ENCODE measurements around the gene FLNA.

Gene FLNA

DNA sequence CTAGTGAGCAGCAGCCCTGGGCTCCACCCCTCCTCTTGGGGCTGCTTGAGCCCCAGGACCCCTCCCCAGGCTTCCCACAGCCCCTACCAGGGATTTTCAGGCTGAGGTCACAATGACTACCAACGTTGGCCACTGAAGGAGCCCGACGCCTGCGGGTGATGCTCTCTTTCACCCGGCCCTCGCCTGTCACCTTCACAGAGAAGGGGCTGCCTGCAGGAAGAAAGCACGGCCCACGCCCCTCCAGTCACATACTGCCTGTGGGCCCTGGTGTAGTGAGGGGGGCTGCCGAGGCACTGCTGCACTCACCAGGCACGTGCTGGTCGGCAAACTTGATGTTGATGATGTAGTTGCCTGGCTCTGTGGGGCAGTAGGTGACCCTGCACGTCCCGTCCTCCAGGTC is 22.0 kb downstream of the FLNA start:
- TF ChIP-seq, protein P1, sequence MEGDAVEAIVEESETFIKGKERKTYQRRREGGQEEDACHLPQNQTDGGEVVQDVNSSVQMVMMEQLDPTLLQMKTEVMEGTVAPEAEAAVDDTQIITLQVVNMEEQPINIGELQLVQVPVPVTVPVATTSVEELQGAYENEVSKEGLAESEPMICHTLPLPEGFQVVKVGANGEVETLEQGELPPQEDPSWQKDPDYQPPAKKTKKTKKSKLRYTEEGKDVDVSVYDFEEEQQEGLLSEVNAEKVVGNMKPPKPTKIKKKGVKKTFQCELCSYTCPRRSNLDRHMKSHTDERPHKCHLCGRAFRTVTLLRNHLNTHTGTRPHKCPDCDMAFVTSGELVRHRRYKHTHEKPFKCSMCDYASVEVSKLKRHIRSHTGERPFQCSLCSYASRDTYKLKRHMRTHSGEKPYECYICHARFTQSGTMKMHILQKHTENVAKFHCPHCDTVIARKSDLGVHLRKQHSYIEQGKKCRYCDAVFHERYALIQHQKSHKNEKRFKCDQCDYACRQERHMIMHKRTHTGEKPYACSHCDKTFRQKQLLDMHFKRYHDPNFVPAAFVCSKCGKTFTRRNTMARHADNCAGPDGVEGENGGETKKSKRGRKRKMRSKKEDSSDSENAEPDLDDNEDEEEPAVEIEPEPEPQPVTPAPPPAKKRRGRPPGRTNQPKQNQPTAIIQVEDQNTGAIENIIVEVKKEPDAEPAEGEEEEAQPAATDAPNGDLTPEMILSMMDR (conservative IDR thresholded peaks at IDR 0.05; ENCODE audit: control insufficient read depth, insufficient read depth, low read depth, low read length), result no peak
- H3K4me3 ChIP-seq (ENCODE audit: control insufficient read depth, low read depth, low read length), result no peak overlapping the region
- no peak for DNase-seq (ENCODE audit: low read depth)

DNA sequence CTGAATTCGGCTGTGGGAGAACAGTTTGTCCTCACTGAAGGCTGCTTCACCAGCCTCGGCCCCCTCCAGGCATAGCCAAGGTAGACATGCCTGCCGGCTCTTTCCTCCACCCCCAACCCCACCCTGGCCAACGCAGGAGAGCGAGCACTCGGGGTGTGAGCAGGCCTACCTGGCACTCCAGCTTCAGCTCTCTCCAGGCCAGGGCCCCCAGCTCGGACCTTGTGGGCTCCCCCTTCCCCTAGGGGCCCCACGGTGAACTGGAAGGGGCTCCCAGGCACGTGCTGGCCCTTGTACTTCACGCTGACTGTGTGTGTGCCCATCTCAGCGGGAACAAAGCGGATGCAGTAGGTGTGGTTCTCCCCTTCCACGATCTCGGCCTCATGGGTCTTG is 22.4 kb downstream of the FLNA start:
- TF ChIP-seq, protein P1 (conservative IDR thresholded peaks at IDR 0.05; ENCODE audit: control insufficient read depth, insufficient read depth, low read depth, low read length), result no peak
- no peak overlapping the region for H3K4me3 ChIP-seq (ENCODE audit: control insufficient read depth, low read depth, low read length)
- DNase-seq (ENCODE audit: low read depth), result no peak

DNA sequence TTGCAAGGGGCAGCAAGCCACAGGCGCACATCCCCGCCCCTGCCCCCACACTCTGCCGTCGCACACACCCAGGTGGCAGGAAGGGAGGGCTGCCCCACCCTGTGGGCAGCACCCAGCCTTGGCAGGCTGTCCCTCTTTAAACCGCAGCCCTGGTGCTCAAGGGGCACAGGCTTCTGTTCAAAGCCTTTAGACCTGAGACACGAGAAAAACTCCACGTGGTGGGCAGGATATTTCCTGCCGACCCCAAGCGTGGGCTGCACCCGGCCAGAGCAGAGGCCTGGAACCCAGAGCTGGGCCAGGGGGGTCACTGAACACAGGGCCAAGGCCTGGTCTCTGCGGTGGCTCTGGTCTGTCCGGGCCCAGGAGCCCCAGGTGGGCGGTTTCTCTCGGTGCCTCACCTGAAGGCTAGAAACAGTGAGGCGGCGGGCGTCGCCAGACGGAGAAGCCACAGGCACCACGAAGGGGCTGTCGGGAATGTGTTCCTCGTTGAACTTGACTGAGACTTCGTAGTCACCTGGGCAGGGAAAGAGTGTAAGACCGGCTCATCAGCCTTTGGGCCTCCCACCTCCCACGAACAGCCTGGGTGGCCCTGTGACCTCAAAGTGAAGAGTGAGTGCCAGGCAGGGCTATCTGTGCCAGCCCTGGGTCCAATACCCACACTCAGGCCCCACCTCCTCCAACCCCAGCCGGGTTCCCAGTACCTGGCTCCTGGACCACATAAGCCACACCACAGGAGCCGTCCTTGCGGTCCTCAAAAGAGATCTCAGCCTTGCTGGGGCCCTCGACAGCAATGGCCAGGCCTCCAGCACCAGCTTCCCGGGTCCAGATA is 23.0 kb downstream of the FLNA start:
- DNase-seq (ENCODE audit: low read depth), result no peak
- TF ChIP-seq, protein P1 (conservative IDR thresholded peaks at IDR 0.05; ENCODE audit: control insufficient read depth, insufficient read depth, low read depth, low read length), result no peak
- H3K4me3 ChIP-seq (ENCODE audit: control insufficient read depth, low read depth, low read length), result no peak overlapping the region

DNA sequence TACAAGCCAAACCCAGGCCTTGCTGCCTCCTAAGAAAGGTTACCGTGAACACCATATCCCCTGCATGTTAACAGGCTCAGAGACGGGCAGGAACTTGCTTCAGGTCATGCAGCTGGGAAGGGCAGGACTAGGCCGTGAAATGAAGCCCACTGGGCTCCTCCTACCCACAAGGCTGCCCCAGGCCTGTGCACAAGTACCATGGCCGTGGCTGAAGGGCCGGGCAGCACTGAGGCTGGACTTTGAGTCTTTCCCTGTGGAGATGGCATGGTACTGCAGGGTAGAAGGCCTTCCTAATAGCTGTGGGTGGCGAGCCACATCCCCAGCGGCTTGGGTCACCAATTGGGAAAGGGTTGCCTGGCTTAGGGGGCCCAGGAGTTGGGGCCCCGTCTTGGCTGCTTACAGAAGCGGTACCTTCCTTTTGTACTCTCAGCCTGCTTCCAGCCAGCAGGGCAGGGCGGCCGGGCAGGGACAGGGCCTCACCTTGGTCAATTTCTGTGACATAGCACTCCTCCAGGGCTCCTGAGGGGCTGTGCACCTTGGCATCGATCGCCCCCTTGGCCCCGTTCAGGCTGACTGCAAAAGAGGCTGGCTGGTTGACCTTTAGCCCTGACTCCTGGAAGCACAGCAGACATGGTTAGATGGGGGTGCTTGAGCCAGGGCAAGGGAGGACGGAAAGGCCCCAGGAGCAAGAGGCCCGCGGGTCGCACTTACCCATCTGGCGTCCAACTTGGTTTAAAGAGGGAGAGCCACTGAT is 23.8 kb downstream of the FLNA start:
- H3K4me3 ChIP-seq (ENCODE audit: control insufficient read depth, low read depth, low read length), result no peak overlapping the region
- DNase-seq (ENCODE audit: low read depth), result no peak
- TF ChIP-seq, protein P1 (conservative IDR thresholded peaks at IDR 0.05; ENCODE audit: control insufficient read depth, insufficient read depth, low read depth, low read length), result no peak

DNA sequence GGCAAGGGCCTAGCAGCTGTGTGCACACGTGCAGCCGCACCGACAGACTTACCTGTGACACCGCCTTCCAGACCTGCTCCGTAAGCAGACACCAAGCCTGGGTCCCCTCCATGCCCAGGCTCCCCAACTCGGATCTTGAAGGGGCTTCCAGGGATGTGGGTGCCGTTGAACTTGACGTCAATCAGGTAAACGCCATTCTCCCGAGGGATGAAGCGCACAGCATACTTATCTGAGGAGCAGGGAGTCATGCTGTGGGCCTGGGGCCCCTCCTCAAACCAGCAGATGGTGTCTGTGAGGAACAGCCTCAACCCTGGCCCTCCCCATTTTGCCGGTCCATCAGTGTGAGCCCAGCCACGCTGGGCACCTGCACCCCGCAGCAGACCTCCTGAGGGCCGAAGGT is 24.5 kb downstream of the FLNA start:
- TF ChIP-seq, protein P1 (conservative IDR thresholded peaks at IDR 0.05; ENCODE audit: control insufficient read depth, insufficient read depth, low read depth, low read length), result no peak
- no peak overlapping the region for H3K4me3 ChIP-seq (ENCODE audit: control insufficient read depth, low read depth, low read length)
- no peak for DNase-seq (ENCODE audit: low read depth)

DNA sequence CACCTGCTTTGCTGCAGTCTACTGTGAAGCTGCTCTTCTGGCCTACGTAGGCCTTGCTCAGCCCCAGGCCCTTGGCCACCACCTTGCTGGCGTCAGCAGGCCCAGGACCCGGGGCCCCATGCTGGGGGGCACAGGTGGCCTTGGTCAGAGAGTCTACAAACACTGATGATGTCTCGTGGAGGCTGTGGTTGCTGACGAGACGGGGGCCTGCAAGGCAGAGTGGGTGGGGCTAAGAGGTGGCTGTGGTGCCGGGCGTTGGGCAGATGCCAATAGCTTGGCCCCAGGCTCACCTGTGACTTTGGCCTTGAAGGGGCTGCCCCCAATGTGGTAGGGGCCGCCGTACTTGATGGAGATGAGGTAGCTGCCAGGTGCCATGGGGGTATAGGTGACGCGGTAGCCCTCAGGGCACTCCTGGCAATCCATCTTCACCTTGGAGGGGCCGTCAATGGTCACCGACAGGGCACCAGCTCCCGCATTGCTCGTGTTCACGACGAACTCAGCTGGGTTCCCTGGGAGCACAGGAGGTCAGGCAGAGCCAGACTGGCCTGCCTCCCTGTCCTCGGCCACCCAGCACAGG is 25.0 kb downstream of the FLNA start:
- TF ChIP-seq, protein P1 (conservative IDR thresholded peaks at IDR 0.05; ENCODE audit: control insufficient read depth, insufficient read depth, low read depth, low read length), result no peak
- no peak for DNase-seq (ENCODE audit: low read depth)
- H3K4me3 ChIP-seq (ENCODE audit: control insufficient read depth, low read depth, low read length), result no peak overlapping the region
